Muscle layer of duodenum (tissue), 2 donors: ENCODE measurements around the gene RABGAP1L.
"Not testable (repeated sequence)": the region's sequence is repeated elsewhere in the genome, so short reads cannot be mapped to it uniquely, and the experiment has no call there.

ENCODE experiments used
- H3K27ac ChIP-seq: one replicate; pipeline ENCODE4 v1.7.0; 2013; ENCODE audit warnings: mild to moderate bottlenecking, low read length
- H3K27me3 ChIP-seq: one replicate; pipeline ENCODE4 v1.7.0; 2013; ENCODE audit warnings: low read depth, mild to moderate bottlenecking, control low read depth, low read length
- H3K36me3 ChIP-seq, 2 donors: one replicate each; pipeline ENCODE4 v1.7.0; 2013; ENCODE audit warnings: low read length in 2 of 2, control low read depth in 1 of 2, mild to moderate bottlenecking in 1 of 2; ENCODE audit not compliant: insufficient read depth in 2 of 2, control insufficient read depth in 1 of 2
- H3K4me1 ChIP-seq, 2 donors: one replicate each; pipeline ENCODE4 v1.7.0; 2013; ENCODE audit warnings: low read length in 2 of 2, mild to moderate bottlenecking in 2 of 2, control low read depth in 1 of 2, moderate library complexity in 1 of 2; ENCODE audit not compliant: insufficient read depth in 2 of 2, control insufficient read depth in 1 of 2
- H3K4me3 ChIP-seq, 2 donors: one replicate each; pipeline ENCODE4 v1.7.0; 2013; ENCODE audit warnings: low read length in 2 of 2, low read depth in 1 of 2, mild to moderate bottlenecking in 1 of 2
- H3K9me3 ChIP-seq, 2 donors: one replicate each; pipeline ENCODE4 v1.7.0; 2013; ENCODE audit warnings: low read length in 2 of 2, control low read depth in 1 of 2, mild to moderate bottlenecking in 1 of 2; ENCODE audit not compliant: control insufficient read depth in 1 of 2
- donor health status: healthy.

The RABGAP1L gene

GRCh38 chr1:174134003-174134659, 25.2 kb upstream of the RABGAP1L start:
- H3K4me1 ChIP-seq = no peaks in the 10 kb centered on the region
- no peaks in the 10 kb centered on the region for H3K27me3 ChIP-seq
- H3K36me3 ChIP-seq = no peaks in the 10 kb centered on the region
- H3K27ac ChIP-seq = no peak overlapping the region
- no peak overlapping the region for H3K4me3 ChIP-seq
- H3K9me3 ChIP-seq = peaks cover 0 to 5% of the 10 kb centered on the region in 2 donors

- H3K27ac ChIP-seq = no peak overlapping the region
- no peaks in the 10 kb centered on the region for H3K4me1 ChIP-seq
- no peaks in the 10 kb centered on the region for H3K27me3 ChIP-seq
- H3K4me3 ChIP-seq = no peak overlapping the region
- H3K36me3 ChIP-seq = no peaks in the 10 kb centered on the region
- no peaks in the 10 kb centered on the region for H3K9me3 ChIP-seq
Observed at GRCh38 chr1:174135211-174135610, 24.1 kb upstream of the RABGAP1L start.

DNA sequence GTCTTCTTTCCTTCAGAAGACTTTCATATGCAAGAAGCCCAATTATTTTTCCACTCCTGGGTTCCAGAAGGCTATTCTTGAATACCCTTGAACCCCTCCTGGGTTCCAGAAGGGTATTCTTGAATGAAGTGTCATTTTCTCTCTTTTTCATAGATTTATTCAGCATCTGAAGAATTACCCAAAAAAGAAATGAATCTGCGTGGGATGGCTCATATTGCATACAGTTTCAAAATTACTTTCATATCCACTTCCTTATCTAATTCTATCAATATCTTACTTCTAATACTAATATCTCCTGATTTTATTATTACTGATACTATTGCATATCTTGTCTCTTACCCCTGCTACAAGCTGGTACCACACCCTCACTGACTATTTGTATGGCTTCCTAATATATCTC, 22.6 kb upstream of the RABGAP1L start:
- Histone ChIP-seq H3K36me3 (no peaks in the 10 kb centered on the region), H3K27me3 (no peaks in the 10 kb centered on the region), H3K4me1 (no peaks in the 10 kb centered on the region), H3K27ac (no peak overlapping the region), H3K9me3 (no peaks in the 10 kb centered on the region), H3K4me3 (no peak overlapping the region)

DNA sequence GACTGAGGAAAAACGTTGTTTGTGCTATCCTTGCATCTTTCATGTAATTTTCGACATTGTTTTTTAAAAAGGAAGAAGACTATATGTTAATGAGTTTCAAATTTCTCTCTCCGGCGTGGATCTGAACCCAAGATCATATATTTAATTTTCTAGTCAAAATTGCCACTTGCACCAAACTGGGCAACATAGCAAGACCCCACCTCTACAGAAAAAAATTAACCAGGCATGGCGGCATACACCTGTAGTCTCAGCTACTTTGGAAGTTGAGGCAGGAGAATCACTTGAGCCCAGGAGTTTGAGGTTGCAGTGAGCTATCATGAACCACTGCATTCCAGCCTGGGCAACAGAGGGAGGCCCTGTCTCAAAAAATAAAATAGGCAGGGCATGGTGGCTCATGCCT, 16.5 kb upstream of the RABGAP1L start:
- Histone ChIP-seq H3K4me1 (no peaks in the 10 kb centered on the region), H3K4me3 (no peak overlapping the region), H3K27ac (no peak overlapping the region), H3K36me3 (no peaks in the 10 kb centered on the region), H3K9me3 (no peaks in the 10 kb centered on the region), H3K27me3 (no peaks in the 10 kb centered on the region)

- not testable (repeated sequence) for H3K27ac ChIP-seq, H3K36me3 ChIP-seq, H3K9me3 ChIP-seq, H3K27me3 ChIP-seq, H3K4me3 ChIP-seq, H3K4me1 ChIP-seq
Observed at GRCh38 chr1:174143727-174144396, 15.5 kb upstream of the RABGAP1L start.

DNA sequence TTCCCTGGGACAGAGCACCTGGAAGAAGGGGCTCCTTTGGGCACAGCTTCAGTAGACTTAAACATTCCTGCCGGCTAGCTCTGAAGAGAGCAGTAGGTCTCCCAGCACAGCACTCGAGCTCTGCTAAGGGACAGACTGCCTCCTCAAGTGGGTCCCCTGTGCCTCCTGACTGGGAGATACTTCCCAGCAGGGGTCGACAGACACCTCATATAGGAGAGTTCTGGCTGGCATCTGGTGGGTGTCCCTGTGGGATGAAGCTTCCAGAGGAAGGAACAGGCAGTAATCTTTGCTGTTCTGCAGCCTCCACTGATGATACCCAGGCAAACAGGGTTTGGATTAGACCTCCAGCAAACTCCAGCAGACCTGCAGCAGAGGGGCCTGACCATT, 14.9 kb upstream of the RABGAP1L start:
- not testable (repeated sequence) for H3K9me3 ChIP-seq, H3K4me3 ChIP-seq

DNA sequence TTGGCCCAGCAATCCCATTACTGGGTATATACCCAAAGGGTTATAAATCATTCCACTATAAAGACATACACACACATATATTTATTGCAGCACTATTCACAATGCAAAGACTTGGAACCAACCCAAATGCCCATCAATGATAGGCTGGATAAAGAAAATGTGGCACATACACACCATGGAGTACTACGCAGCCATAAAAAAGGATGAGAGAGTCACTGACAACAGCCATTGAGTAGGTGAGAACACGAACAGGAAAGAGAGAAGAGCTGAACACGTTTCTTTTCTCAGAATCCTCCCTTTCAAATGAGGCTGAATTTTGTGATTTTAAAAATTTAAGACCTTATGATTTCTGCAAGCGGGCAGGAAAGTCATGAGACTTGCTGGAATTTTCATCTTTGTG, 10.1 kb upstream of the RABGAP1L start:
- no peaks in the 10 kb centered on the region for H3K9me3 ChIP-seq
- H3K36me3 ChIP-seq = no peaks in the 10 kb centered on the region
- H3K27me3 ChIP-seq = no peaks in the 10 kb centered on the region
- no peak overlapping the region for H3K27ac ChIP-seq
- no peaks in the 10 kb centered on the region for H3K4me1 ChIP-seq
- H3K4me3 ChIP-seq = no peak overlapping the region

More for the DNA sequence above, 14.9 kb upstream of the RABGAP1L start:
- not testable (repeated sequence) for H3K27ac ChIP-seq, H3K36me3 ChIP-seq, H3K4me1 ChIP-seq, H3K27me3 ChIP-seq

DNA sequence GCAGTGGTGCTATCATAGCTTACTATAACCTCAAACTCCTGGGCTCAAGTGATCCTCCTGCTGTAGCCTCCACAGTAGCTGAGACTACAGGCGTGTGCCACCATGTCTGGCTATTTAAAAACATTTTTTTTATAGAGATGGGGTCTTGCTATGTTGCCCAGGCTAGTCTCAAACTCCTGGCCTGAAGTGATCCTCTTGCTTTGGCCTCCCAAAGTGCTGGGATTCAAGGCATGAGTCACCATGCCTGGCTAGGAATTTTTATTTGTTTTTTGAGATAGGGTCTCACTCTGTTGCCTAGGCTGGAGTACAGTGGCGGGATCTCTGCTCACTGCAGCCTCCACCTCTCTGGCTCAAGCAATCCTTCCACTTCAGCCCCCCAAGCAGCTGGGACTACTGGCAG, 8.8 kb upstream of the RABGAP1L start:
- no peak overlapping the region for H3K27ac ChIP-seq
- H3K4me1 ChIP-seq = no peaks in the 10 kb centered on the region
- H3K27me3 ChIP-seq = no peaks in the 10 kb centered on the region
- no peak overlapping the region for H3K4me3 ChIP-seq
- no peaks in the 10 kb centered on the region for H3K36me3 ChIP-seq
- H3K9me3 ChIP-seq = no peaks in the 10 kb centered on the region

DNA sequence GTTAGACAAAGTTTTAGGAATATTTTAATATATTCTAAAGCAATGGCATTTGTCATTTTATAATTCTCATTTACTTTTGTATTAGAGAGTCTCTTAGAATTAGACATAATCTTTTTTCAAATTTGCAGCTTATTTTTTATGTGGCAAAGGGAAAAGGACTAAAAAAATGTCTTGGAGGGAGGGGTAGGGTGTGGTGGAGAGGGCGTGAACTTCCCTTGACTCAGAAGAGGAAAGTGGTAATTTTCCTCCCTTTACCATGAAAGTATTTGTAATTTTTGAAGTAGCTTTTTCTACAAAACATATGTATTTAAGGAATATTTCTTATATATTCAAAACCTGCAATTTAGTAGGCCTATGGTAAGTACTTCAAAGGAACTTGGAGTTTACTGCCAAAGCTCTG, 6.9 kb upstream of the RABGAP1L start:
- no peak overlapping the region for H3K27ac ChIP-seq
- H3K4me3 ChIP-seq = no peak overlapping the region
- no peaks in the 10 kb centered on the region for H3K9me3 ChIP-seq
- H3K27me3 ChIP-seq = no peaks in the 10 kb centered on the region
- no peaks in the 10 kb centered on the region for H3K36me3 ChIP-seq
- H3K4me1 ChIP-seq = no peaks in the 10 kb centered on the region

- no peaks in the 10 kb centered on the region for H3K36me3 ChIP-seq
- H3K27me3 ChIP-seq = no peaks in the 10 kb centered on the region
- H3K9me3 ChIP-seq = no peaks in the 10 kb centered on the region
- no peak overlapping the region for H3K4me3 ChIP-seq
- H3K27ac ChIP-seq = no peak overlapping the region
- peaks cover 0 to under 1% of the 10 kb centered on the region in 2 donors for H3K4me1 ChIP-seq
Observed at GRCh38 chr1:174153085-174153824, 6.1 kb upstream of the RABGAP1L start.

DNA sequence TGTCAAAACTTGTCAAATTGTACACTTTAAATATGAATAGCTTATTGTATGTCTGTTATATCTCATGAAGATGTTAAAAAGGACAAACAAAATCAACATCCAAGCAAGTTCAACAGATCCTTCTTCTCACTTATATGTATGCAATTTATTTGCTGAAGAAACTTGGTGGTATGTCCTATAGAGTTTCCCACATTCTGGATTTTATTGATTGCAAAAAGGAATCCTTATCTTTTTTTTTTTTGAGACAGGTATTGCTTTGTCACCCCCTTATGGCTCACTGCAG, 5.6 kb upstream of the RABGAP1L start:
- Histone ChIP-seq H3K27ac (no peak overlapping the region), H3K36me3 (no peaks in the 10 kb centered on the region), H3K9me3 (no peaks in the 10 kb centered on the region), H3K4me1 (peaks cover 0 to 5% of the 10 kb centered on the region in 2 donors), H3K27me3 (no peaks in the 10 kb centered on the region), H3K4me3 (no peak overlapping the region)
